ENCODE data around the gene MAP3K19. TPM values are rescaled to one million over a fixed set of nuclear protein-coding genes. Genes with fewer than 3 reads are reported as not detected.
"Not testable (repeated sequence)": the region's sequence is repeated elsewhere in the genome, so short reads cannot be mapped to it uniquely, and the experiment has no call there.

Gene MAP3K19
- total RNA-seq, 2 donors from 2014 or later, result not detected

- Histone ChIP-seq H3K27ac (ENCODE audit: low read depth, low read length) (no peak overlapping the region), H3K9ac (ENCODE audit: extremely low read depth, low read length, poor library complexity, severe bottlenecking) (no peak overlapping the region), H3K4me1 (ENCODE audit: control insufficient read depth, insufficient read depth, low read length) (no peaks in the 10 kb centered on the region), H3K4me3 (ENCODE audit: low read length) (no peak overlapping the region), H3K9me3 (ENCODE audit: control insufficient read depth, low read length) (peaks cover 9% of the 10 kb centered on the region), H3K36me3 (ENCODE audit: control insufficient read depth, insufficient read depth, low read length) (no peaks in the 10 kb centered on the region), H3K27me3 (ENCODE audit: control insufficient read depth, insufficient read depth, low read length, poor library complexity, severe bottlenecking) (peaks cover 13% of the 10 kb centered on the region)
- H3K27me3 Mint-ChIP-seq (ENCODE audit: insufficient read depth), result peaks cover 10% of the 10 kb centered on the region
- H3K36me3 Mint-ChIP-seq (ENCODE audit: low read depth), result no peaks in the 10 kb centered on the region
- peaks cover 7% of the 10 kb centered on the region for H3K9me3 Mint-ChIP-seq
- H3K4me1 Mint-ChIP-seq, result no peaks in the 10 kb centered on the region
- 86% methylated on average over 1 of the region's 1 CpG; no CpG with 5 or more reads in 1 of the 2 experiments for WGBS, 2 experiments (ENCODE audit: insufficient coverage in 1 of 2, insufficient read length in 1 of 2)
- no peak overlapping the region for H3K4me3 Mint-ChIP-seq
- DNase-seq, result no peak
- TF ChIP-seq CTCF (conservative IDR thresholded peaks at IDR 0.05), result no peak
- H3K27ac Mint-ChIP-seq, result no peak overlapping the region
Observed at GRCh38 chr2:134982603-134983002, 64.6 kb downstream of the MAP3K19 start.

- Histone ChIP-seq H3K9ac (ENCODE audit: extremely low read depth, low read length, poor library complexity, severe bottlenecking) (no peak overlapping the region), H3K36me3 (ENCODE audit: control insufficient read depth, insufficient read depth, low read length) (no peaks in the 10 kb centered on the region), H3K4me3 (ENCODE audit: low read length) (no peak overlapping the region), H3K27me3 (ENCODE audit: control insufficient read depth, insufficient read depth, low read length, poor library complexity, severe bottlenecking) (no peaks in the 10 kb centered on the region), H3K9me3 (ENCODE audit: control insufficient read depth, low read length) (peaks cover 9% of the 10 kb centered on the region), H3K27ac (ENCODE audit: low read depth, low read length) (no peak overlapping the region), H3K4me1 (ENCODE audit: control insufficient read depth, insufficient read depth, low read length) (no peaks in the 10 kb centered on the region)
- Mint-ChIP-seq H3K36me3 (ENCODE audit: low read depth) (no peaks in the 10 kb centered on the region), H3K27ac (no peak overlapping the region), H3K4me3 (no peak overlapping the region), H3K9me3 (peaks cover 7% of the 10 kb centered on the region), H3K4me1 (no peaks in the 10 kb centered on the region), H3K27me3 (ENCODE audit: insufficient read depth) (peaks cover under 1% of the 10 kb centered on the region)
- DNase-seq, result no peak
- no peak for TF ChIP-seq CTCF (conservative IDR thresholded peaks at IDR 0.05)
- WGBS, 2 experiments (ENCODE audit: insufficient coverage in 1 of 2, insufficient read length in 1 of 2), result 91 to 94% methylated on average over 5 to 7 of the region's 7 CpGs
Observed at GRCh38 chr2:134980639-134981038, 66.6 kb downstream of the MAP3K19 start.

- DNase-seq, result no peak
- H3K9me3 ChIP-seq (ENCODE audit: control insufficient read depth, low read length), result peaks cover under 1% of the 10 kb centered on the region
- H3K4me3 ChIP-seq (ENCODE audit: low read length), result no peak overlapping the region
- no peak overlapping the region for H3K9ac ChIP-seq (ENCODE audit: extremely low read depth, low read length, poor library complexity, severe bottlenecking)
- Mint-ChIP-seq H3K36me3 (ENCODE audit: low read depth) (no peaks in the 10 kb centered on the region), H3K4me1 (no peaks in the 10 kb centered on the region), H3K4me3 (no peak overlapping the region), H3K27ac (no peak overlapping the region), H3K27me3 (ENCODE audit: insufficient read depth) (no peaks in the 10 kb centered on the region), H3K9me3 (peaks cover 2% of the 10 kb centered on the region)
- 75 to 100% methylated on average over 1 to 3 of the region's 4 CpGs for WGBS, 2 experiments (ENCODE audit: insufficient coverage in 1 of 2, insufficient read length in 1 of 2)
- no peaks in the 10 kb centered on the region for H3K36me3 ChIP-seq (ENCODE audit: control insufficient read depth, insufficient read depth, low read length)
- TF ChIP-seq CTCF (conservative IDR thresholded peaks at IDR 0.05), result no peak
- no peaks in the 10 kb centered on the region for H3K4me1 ChIP-seq (ENCODE audit: control insufficient read depth, insufficient read depth, low read length)
- no peaks in the 10 kb centered on the region for H3K27me3 ChIP-seq (ENCODE audit: control insufficient read depth, insufficient read depth, low read length, poor library complexity, severe bottlenecking)
- H3K27ac ChIP-seq (ENCODE audit: low read depth, low read length), result no peak overlapping the region
Observed at GRCh38 chr2:134979221-134979620, 68.0 kb downstream of the MAP3K19 start.

- not testable (repeated sequence) for H3K9ac ChIP-seq (ENCODE audit: extremely low read depth, low read length, poor library complexity, severe bottlenecking); H3K36me3 ChIP-seq (ENCODE audit: control insufficient read depth, insufficient read depth, low read length); DNase-seq; H3K36me3 Mint-ChIP-seq (ENCODE audit: low read depth); H3K4me3 Mint-ChIP-seq; H3K27ac Mint-ChIP-seq; H3K4me1 ChIP-seq (ENCODE audit: control insufficient read depth, insufficient read depth, low read length); H3K4me1 Mint-ChIP-seq; H3K27me3 Mint-ChIP-seq (ENCODE audit: insufficient read depth); H3K27me3 ChIP-seq (ENCODE audit: control insufficient read depth, insufficient read depth, low read length, poor library complexity, severe bottlenecking); H3K4me3 ChIP-seq (ENCODE audit: low read length); H3K27ac ChIP-seq (ENCODE audit: low read depth, low read length)
- H3K9me3 ChIP-seq (ENCODE audit: control insufficient read depth, low read length), result peaks cover 15% of the 10 kb centered on the region
- H3K9me3 Mint-ChIP-seq, result peaks cover 11% of the 10 kb centered on the region
- WGBS, 2 experiments (ENCODE audit: insufficient coverage in 1 of 2, insufficient read length in 1 of 2), result 92 to 95% methylated on average over 4 to 5 of the region's 5 CpGs
Observed at GRCh38 chr2:134977104-134977503, 70.1 kb downstream of the MAP3K19 start.

All from endodermal cell (in vitro differentiated cells).